Measurements from ENCODE around the gene BID.

Gene BID

DNA sequence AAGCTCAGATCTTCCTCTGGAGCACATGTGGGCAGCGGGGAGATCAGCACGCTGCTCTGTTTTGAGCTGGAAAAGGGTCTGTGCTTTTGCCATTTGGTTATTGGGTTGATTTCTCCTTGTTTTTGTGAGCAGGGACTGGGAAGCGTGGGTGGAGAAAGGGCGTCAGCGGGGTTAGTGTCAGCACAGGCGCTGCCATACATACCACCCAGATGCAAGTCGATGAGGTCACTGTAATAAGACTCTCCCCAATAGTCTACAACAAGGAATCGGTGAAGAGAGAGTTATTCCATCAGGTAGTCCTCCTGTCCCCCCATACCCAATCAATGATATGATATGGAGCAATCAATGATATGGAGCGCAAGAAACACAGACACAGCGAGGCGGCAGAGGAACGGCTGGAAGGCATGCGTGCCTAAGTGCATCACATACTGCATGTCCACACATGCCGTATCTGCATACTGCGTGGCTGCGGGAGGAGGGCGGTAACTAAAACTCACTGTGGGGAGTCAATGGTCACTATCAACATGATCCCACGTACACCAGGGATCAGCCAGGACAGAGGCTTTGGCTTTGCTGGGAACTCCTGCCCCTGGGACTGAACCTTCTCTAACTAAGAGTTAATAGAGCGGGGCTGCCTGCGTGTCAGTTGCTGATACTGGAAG, 29.5 kb upstream of the BID start:
- DNase-seq (ENCODE audit: low read depth in 2 of 2), result no peak

DNA sequence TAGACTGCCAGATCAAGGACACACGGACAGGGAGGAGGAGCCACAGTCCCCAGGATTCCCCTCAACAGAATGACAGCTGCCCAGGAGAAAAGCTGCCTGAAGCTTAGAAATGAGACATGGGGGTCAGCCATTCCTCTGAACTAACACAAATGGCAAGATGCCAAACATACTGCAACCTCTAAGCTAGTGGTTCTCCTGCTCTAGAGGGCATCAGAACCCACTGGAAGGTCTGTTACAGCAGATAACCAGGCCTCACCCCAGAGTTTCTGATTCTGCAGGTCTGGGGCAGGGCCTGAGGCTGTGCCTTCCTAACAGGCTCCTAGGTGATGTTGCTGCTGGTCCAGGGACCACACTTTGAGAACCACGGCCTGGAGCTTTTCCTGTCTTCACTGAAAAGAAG, 28.6 kb upstream of the BID start:
- no peak for DNase-seq (ENCODE audit: low read depth in 2 of 2)

DNA sequence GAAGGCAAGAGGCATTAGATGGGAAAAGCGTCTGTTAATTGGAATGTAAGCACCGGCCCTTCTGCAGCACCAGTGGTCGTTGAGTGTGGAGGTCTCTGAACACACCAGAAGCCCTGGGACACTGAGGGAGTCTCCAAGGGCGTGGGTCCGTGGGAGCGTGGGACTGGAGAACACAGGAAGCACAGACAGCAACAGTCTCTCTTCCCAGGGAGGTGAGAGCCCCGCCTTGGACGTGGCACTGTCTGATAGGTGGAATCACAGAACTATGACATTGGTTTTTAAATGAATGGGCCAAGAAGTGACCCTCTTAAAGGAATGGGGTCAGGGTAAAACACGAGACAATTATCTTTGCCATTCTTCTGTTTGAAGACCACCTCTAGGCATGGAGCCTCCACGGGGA, 28.1 kb upstream of the BID start:
- DNase-seq (ENCODE audit: low read depth in 2 of 2), result no peak

DNA sequence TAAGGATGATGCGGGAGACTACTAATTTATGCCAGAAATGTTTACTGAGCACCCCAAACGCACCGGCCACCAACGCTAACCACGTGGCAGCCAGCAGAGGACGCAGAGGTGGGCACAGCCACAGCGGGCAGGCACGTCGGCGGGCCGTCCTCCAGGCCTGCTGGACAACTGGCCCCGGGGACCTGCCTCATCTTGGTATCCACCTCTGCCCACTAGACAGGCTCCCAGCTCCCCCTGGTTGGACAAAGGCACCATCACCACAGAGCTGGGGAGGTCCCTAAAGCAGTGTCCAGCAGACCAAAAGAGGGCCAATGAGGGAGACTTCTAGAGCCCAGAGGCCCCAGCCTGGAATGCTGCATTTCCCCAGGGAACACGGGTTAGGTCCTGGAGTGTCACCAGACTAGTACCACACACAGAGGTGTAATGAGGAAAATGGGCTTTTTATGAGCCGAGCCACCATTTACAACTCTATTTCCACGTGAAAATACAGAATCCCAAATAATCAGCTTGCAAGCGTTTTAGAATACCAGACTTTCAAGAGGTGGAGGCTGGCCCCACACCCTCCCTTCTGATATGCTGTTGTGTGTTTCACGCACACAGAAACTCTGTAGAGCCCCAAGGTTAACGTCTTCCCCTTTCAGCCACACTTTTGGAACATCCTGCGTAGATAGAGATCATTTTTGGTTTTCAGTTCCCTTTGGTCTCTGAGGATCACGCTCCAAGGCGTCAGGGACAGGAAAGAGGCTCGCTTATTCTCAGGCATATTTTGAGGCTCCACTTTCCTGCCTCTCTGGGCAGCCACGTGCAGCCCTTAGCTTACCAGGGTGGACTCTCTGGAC, 23.7 kb upstream of the BID start:
- DNase-seq (ENCODE audit: low read depth in 2 of 2), result no peak

DNA sequence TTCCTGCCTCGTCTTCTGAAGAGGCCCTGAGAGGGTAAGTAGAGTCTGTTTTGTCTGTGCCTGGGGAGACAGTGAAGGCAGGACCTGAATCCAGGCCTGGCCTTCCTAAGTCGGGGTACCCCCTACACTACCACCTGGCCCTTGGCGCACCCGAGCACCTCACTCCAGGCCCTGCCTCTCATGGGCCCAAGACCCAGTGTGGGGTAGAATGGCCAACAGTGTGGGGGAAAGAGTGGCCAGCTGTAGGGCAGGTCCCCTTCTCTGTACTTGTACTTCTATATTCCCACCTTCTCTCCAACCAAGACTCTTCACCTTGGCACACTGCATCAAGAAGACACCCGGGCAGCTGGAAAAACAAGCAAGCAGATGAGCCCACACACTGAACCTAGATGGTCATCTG, 22.4 kb upstream of the BID start:
- DNase-seq (ENCODE audit: low read depth in 2 of 2), result no peak

DNA sequence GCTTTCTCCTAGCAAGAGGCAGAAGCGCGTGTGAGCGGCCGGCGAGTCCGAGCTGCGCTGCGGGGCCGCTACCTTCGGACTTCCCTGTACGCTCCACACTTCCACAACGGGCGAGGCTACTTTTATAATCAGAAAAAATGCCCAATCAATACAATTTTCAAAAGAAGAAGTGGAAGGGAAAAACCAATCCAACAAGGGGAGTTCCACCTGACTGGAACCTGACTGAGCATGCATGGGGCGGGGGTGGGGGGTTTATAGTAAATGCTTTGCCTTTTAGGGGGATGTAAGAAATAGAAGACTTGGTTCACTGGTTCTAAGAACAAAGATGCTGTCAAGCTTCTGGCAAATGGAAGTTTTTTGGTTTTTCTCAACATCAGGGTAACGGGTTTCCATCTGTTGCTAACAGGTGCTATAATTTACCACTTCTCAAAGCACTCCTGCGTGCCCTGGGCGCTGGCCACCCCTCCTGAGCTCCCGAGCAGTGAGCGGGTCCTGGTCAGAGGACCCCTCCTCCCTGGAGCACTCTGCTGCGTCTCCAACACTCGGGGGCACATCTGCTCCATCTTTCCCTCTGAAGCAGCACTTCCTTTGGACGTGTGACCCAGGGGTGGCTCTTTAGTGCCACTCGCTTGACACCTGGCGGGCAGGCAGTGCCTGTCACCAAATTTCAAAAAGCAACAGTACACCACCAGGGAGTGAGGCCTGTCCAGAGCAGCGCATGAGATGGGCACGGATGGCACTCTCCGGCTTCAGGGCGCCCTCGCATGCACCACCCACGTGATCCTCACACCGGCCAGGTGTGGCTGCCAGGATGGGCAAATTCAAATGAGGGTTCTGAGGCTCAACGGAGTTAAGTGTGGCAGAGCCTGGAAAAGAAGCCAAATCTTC, 21.6 kb upstream of the BID start:
- no peak for DNase-seq (ENCODE audit: low read depth in 2 of 2)

DNA sequence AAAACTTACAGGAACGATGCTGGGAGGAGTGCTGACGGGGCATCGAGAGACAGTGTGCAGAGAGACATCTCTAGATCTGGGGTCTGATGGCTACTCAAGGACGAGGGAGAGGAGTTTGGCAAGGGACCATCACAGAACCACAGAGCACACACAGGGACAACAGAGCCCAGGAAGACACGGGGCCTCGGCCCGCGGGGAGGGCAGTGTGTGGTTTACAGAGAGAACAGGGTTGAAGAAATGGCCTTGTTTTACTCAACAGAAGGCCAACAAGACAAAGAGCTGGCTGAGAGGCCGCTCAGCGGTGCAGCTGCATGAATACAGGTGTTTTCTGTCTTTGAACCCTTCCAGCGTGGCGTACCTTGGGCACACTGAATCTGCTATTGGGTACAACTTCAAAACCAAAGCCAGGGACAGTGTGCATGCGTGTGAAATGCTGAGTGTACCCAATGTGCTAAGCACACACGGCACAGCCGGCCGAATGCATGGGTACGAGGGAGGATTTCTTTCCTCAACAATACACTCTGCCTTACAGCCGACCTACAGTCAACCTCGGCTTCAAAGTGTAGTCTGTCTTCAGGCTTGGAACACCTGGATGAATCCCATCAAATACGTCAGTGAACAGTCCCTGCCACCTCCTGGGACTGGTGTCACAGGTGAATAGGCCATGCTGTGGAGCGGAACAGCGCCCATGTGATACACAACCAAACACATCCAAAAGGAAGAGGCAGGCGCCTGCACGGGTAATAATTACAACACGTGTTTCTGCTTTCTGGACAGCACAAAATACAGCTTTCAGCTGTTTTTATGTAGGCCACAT, 20.7 kb upstream of the BID start:
- DNase-seq (ENCODE audit: low read depth in 2 of 2), result no peak

DNA sequence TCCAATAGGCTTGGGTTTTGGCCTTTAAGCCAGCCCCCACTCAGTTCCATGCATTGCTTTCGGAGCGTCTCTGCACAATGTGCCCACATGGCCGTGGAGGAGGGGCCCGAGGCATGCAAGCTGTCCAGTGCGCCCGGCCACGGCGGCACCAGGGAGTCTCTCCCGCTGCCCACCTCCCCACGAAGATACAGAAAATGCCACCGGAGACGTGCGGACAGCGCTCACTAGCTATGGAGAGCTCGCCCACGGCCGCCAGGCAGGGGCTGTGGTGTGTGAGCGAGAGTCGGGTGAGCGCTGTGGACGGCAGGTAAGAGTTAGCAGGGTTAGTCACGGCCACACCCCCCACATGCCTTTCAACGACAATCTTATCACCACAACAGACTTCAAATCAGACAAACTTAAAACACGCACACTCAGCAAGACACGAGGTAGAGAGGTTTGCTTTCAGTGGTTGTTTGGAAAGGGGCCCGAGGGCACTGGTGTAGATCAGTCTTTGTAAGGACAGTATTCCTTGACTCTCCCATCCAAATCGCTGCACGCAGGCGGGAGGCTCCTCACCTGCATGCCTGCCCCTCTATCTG, 18.7 kb upstream of the BID start:
- no peak for DNase-seq (ENCODE audit: low read depth in 2 of 2)

DNA sequence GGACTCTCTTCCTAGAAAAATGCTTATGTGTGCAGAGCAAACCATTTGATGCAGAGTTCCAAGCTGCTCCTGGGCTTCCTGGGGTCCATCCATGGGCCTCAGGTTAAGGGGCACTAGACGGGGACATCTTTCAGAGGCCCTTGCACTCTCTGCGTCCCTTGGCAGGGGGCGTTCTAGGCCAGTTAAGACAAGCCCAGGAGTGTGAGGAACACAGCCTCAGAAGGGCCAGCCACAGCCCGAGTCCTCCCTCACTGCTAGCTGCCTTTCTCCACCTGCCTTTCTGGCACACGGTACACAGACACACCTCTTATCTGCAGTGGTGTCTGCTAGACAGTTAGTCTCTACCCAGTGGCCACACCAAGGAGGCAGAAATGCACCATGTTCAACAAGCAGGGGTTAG, 18.0 kb upstream of the BID start:
- no peak for DNase-seq (ENCODE audit: low read depth in 2 of 2)

DNA sequence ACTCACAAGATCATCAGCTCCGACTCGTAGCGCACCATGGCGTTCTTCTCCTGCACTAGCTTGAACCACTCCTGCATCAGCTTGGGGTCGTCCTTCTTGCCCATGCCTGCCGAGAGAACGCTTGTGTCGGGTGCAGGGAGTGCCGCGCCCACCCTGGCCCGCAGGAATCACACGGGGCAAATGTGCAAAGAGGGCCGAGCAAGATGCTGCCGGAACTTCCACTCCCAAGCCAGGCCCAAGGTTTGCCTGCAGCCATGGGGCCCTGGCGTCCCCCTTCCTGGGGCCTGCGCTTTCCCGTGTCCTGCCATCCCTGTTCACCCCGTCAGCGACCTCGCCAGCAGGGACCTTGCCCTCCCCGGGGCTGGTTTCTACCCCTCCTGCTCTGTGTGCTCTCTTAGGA, 16.9 kb upstream of the BID start:
- no peak for DNase-seq (ENCODE audit: low read depth in 2 of 2)

DNA sequence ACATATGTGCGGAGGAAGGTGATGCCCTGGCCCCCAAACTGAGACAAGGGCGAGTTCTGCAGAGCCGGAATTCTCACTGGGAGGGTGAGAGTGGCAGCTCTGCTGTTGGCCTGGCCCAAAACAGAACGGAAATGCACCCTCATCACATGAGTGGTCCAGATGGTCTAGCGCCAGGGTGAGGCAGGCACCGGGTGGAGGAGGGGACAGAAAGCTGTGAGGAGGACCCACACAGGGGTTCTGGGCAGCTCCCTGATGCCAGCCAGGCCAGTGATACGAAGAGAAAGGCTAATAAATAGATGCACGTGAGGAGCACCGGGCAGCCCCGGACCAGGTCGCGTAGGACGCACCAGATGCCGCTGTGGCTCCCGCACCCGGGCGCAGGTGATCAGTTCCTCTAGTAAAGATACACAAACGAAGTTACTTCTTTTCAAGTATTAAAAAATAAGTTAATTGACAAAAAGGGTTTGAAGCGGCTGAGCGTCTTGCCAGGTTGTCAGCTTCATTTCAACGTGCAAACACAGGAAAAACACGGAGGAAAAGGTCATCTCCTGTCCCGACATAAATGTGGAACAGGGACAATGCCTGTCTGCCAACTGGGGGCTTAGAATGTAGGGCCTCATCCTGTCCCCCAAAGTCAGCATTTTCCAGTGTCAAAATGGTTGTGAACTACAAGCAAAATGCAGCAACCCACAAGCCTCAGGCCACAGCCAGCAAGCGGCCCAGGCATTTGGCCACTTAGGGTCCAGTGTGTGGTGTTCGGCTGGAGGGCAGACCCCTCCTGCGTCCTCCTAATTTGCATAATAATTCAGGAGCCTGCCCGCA, 15.3 kb upstream of the BID start:
- no peak for DNase-seq (ENCODE audit: low read depth in 2 of 2)

DNA sequence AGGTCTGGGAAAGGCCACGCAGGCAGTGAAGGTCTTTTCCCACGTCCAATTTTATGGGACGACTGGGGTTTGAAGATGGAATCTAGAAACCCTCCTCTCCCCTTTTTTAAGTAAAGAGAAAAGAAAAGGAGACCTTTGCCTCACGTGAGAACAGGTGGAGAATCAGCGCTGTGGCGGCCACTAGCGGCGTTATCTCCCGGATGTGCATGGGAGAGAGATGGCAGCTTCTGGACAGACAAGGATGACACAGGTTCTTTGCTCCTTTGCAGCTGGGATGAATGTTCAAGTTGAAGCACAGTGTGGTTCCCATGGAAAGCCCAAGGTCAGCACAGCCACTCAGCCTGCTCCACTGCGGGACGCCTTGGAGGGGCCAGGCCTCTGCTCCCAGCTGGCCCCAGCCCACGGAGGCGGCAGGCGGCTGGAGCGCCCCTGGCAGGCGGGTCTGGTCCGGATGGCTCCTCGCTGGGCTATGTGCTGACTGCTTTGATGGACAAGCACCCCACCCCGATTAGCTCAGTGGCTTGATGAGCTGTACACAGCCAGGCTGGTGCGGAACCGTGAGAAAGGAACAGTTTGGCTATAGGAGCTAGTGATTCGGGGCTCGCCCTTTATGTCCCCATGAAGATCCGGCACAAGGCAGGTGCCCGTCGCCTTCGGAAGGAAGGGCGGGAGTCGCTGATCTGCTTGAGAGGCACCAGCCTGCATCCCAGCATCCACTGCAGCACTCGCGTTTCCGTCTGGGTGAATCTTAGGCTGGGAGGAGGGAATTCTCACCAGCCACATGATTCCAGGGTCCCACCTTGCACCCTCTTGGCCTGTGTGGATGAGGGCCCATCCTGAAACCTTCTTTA, 14.5 kb upstream of the BID start:
- no peak for DNase-seq (ENCODE audit: low read depth in 2 of 2)

DNA sequence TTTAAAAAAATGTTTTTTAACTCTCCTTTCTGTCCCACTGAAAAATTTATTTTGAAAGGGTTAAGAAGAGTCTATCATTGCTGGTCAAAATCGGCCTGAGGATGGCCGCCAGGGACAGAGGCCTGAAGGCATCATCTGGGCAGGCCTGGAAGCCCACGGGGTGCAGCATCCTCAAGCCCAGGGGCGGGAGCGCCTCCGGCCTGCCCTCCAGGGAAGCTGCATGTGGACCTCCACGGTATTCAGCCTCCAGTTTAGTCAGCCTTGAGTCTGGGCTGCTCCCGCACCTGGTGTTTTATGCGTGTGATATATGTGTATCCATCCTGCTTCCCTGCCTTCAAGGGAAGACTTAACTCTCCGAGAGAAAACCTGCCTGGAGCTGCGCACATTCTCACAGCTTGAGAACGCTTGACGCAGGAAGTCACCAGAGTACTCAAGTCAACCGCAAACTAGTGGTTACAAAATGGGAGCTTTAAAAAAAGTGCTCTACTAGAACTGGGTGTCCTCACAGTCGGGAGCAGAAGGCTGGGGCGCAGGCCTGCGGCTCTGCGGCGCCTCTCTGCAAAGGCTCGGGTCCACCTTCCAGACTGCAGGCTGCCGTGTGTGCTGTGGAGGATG, 13.6 kb upstream of the BID start:
- DNase-seq (ENCODE audit: low read depth in 2 of 2), result no peak

DNA sequence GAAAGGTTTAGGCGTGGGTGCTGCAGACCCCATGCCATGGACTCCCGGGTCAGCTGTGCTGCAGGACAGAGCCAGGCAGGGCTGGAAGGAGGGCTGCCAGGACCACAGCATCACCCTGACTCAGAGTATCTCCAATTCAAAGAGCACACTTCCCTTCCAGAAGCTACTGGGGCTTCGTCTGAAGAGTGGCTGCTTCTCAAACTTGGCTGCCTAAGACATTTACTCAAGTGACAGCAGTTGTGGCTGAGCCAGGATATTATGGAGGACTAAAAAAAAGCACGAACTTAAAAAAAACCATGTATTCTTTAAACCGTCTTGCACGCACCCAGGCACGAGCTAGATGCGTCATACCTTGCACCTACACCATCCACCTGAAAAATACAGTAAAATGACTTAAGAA, 13.0 kb upstream of the BID start:
- no peak for DNase-seq (ENCODE audit: low read depth in 2 of 2)

DNA sequence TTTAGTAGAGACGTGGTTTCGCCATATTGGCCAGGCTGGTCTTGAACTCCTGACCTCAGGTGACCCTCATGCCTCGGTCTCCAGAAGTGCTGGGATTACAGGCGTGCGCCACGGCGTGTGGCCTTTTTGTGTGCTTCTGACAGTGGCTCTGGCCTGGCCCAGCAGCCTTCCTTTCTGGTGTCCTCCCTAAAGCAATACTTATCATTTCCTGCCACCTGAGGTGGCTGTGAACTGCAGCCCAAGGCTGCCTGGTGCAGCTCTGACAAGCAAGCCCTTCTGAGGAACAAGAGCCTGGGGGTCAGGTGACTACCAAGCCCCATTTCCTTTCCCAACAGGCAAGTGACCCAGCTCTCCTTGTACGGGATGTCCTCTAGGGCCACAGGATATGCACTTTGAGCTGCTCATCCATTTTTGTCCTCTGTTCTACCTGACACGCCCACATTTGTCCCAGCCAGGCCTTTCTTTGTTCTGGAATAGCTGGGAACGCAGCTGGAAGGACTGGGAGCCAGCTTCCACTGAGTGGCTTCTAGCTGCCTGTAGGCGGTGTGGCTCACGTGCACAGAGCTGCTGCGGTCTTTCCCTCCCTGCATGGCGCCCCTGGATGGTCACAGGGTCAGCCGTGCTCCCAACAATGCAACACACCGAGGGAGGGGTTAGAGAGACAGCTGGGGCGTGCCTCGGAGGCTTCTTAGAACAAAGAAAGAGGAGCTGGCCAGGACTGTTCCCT, 12.3 kb upstream of the BID start:
- no peak for DNase-seq (ENCODE audit: low read depth in 2 of 2)

DNA sequence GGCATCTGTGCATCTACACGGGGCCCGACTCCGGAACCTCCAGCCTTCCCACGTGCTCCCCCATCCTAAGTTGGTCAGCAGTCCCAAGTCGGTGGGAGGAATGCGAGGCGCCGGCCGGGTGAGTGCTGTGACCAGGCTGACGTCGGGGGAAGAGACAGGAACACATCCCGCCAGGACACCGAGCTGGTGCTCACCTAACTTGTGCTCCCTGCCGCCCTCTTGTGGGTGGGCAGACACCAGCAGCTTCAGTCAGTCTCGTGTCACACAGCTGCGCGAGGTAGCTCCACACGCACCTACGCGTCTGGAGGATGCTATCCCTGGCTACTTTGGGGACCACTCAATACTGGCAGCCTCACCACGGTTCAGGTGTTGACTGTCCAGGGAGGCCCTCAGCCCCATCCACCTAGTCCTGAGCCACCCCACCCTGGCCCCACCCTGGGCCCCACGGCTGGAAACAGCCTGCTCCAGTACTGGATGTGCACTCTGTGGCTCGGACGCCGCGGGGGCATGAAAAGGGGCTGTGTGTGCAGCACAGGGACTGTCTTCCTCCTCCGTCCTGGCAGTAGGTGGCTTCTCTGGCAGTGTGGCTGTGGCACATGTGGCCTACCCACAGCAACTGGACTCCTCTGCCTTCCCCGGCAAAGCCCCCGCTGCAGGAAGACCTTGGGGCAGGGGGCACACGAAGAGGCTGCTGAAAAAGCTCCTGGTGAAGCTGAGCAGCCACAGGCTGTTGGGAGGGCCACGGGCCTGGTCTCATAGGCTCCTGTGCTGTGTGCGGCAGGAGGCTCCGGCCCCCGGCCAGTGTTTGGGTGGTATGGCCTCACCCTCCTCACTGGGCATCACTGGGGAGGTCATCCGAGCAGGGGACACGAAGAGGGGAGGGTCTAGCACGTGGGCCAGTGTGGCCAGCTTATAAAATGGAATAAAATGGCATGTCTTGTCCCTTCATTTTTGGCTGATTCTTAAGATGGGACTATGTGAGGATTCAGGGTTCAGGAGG, 11.2 kb upstream of the BID start:
- no peak for DNase-seq (ENCODE audit: low read depth in 2 of 2)

DNA sequence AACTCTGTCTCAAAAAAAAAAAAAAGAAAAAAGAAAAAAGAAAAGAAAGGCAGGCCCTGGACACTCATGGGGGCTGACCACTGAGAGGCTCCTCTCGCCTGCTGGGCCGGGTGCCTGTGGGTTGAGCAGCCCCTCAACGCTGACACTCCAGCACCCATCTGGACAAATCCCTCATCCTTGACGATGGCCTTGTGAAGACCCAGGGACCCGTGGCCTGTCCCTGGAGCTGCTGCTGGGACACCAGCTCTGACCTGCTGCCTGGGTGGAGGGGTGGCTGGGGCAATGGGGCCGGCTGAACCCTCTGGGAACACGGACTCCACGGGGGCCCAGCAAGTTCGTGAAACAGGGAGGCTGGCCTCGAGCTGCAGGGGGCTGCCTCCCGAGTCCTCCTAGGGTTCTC, 10.5 kb upstream of the BID start:
- DNase-seq (ENCODE audit: low read depth in 2 of 2), result no peak
